ENCODE measurements around the gene TUBG2.

Gene TUBG2

DNA sequence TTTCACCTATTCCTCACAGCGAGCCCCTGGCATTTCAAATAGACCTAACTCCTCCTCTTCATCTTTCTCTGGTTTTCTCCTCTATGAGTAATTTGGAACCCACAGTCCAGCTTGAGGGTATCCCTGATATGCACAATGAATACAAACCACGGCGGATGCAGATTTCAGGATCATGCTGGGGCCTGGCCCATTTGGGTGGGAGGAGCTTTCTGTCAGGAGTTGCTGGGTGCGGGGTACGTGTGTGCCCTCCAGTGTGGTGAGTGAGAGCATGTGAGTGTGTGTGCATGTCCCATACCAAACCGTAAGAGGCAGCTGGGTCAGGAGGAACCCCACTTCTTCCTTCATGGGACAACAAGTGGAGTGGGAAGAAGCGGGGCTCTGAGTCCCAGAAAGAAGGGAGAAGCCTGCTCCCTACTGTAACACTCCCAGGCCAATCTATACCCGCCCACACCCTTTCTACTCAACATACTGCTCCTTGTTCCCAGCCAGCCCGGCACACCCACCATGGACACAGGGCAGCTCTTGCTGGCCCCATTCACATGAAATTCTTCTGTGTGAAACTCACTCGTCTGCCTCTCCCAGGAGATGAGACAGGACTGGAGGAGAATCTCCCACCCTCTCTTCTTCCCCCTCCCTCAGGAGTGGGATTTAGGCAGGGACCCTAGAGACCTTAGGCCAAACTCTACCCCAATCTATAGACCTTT, 41.7 kb downstream of the TUBG2 start:
- no peak for DNase-seq

DNA sequence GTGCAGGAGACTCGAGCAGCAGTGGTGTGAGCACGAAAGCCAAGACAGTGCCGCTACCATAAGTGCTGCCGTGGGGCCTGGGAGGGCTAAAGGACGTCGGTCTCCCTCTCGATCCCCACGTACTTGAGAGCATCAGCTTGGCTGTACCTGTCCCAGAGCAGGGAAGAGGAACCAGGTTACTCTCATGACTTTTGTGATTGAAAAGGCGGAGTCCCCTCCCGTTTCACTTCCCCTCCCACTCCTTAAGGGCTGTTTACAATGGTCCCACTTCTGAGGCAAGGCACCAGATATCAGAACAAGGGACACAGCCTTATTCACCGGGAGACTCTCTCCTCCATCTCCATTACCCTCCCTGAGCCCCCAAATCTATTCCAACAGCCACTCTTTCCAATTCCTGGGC, 43.4 kb downstream of the TUBG2 start:
- DNase-seq, result no peak

DNA sequence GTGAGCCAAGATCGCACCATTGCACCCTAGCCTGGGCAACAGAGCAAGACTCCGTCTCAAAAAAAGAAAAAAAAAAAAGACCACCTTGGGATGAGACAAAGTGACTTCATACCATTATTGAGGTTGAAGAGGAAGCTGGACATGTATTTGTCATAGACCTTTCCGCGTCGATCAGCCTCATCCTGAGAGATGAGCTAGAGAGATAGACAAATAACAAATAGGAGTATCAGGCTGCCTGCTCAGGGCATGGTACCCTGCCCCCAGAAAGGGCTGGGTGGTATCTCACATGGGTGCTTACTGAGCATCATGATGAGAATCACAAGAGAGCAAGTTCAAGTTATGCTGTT, 45.4 kb downstream of the TUBG2 start:
- no peak for DNase-seq

DNA sequence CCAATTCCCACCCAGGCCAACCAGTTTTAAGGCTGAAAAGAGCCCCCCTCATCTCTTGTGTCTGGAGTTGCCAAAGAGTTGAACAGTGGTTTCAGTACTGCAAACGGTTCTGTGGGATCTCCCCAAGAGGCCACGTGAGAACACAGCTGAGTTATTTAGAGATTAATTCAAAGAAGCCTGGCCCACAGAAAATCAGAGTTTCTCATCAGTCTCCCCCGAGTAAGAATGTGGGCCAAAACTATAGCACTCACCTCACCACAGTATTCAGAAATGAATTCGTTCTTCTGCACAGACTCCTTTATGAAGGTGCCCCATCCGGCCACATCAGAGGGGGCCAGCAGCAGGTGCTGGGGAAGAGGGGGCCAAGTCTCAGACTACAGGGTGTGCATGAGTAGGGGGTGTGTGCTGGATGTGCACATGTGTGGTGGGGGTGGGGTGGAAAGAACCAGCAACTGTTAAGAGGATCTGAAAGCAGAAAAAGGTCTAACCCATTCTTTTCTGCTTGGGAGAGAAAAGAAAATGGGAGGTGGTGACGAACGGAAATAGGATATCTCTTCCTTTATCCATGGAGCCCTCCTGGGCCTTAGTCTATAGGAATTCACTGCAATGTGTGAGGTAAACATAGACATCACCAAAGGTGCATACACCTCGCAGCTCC, 45.9 kb downstream of the TUBG2 start:
- no peak for DNase-seq

DNA sequence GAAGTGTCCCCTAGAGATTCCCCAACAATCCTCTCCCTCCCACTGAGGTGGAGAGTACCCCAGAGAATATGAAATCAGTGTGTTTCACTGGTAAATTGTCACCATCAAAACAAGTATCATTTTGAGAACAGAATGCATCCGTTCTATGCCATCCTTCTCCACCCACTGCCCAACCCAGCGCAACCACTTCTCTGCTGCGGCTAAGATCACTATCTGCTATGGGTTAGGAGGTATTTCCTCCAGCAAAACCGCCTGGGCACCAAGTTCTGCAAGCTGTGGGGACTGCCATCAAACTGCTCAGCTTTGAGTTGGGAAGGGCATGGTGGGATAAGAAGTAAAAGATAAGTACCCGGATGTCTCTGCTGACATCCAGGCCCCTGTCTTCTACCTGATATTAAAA, 47.6 kb downstream of the TUBG2 start:
- DNase-seq, result no peak

DNA sequence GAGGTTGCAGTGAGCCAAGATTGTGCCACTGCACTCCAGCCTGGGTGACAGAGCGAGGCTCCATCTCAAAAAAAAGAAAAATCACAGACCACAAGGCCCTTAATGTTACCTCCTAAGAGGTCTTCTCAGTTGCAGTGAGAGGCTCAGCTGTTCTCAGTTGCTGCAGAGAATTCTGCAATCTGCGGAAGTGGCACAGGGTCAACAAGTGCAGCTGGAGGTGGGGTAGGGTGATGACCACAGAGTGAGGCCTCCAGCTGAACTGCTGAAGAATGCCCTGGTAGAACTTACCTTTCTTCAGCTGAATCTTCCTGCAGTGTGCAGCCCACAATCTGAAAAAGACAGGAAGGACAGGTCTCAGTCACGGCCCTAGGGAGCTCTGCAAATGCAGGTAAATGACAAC, 49.5 kb downstream of the TUBG2 start:
- no peak for DNase-seq

DNA sequence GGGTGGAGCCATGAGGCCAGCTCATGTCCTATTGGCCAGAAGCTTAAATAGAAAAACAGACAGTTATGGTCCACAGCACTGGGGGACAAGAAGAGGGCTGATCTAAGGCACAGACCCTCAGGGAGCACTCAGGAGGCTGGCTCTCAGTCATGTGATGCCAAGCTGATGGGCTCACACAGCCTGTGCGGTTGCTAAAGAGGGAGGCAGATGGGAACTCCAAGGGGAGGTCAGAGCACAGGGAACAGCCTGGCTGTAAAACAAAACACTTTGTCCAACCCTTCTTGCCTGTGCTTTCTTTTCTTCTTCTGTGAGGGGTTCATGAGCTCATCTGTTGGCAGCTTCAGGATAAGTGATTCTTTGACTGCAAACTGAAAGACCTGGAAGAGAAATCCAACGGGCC, 50.5 kb downstream of the TUBG2 start:
- no peak for DNase-seq
